ENCODE results near the gene USP14.

USP14 gene

GRCh38 chr18:227902-228301, 69.5 kb downstream of the USP14 start:
- DNase-seq (ENCODE audit: low read depth in 2 of 2) = no peak

- DNase-seq (ENCODE audit: low read depth in 2 of 2) = no peak
Measured at GRCh38 chr18:228586-228985, 70.2 kb downstream of the USP14 start.

- DNase-seq (ENCODE audit: low read depth in 2 of 2) = no peak
Measured at GRCh38 chr18:231563-231962, 73.2 kb downstream of the USP14 start.

- no peak for DNase-seq (ENCODE audit: low read depth in 2 of 2)
Measured at GRCh38 chr18:240175-240574, 81.8 kb downstream of the USP14 start.

- no peak for DNase-seq (ENCODE audit: low read depth in 2 of 2)
Measured at GRCh38 chr18:245282-245847, 87.0 kb downstream of the USP14 start.

GRCh38 chr18:248053-248452, 89.7 kb downstream of the USP14 start:
- DNase-seq (ENCODE audit: low read depth in 2 of 2) = no peak

GRCh38 chr18:250685-251084, 92.3 kb downstream of the USP14 start:
- DNase-seq (ENCODE audit: low read depth in 2 of 2) = no peak

- DNase-seq (ENCODE audit: low read depth in 2 of 2) = no peak
Measured at GRCh38 chr18:251572-251971, 93.2 kb downstream of the USP14 start.

- no peak for DNase-seq (ENCODE audit: low read depth in 2 of 2)
Measured at GRCh38 chr18:253121-253520, 94.8 kb downstream of the USP14 start.

GRCh38 chr18:255171-255570, 96.8 kb downstream of the USP14 start:
- DNase-seq (ENCODE audit: low read depth in 2 of 2) = no peak

GRCh38 chr18:260547-260946, 102.2 kb downstream of the USP14 start:
- DNase-seq (ENCODE audit: low read depth in 2 of 2) = no peak

- no peak for DNase-seq (ENCODE audit: low read depth in 2 of 2)
Measured at GRCh38 chr18:261398-262073, 103.2 kb downstream of the USP14 start.

All from activated CD8-positive, alpha-beta memory T cell treated with anti-CD3 and anti-CD28 coated beads for 4 hours (primary cell).